GM21528 (cell line): ENCODE results near the gene SCARB2.
A peak's percentile ranks its signal among the peaks of the same experiment; 100 is the strongest.

Source experiments
- ATAC-seq: cut with Tn5 transposase; IDR thresholded peaks from one replicate; pipeline ENCODE4 v1.9.1; 2021; ENCODE audit warnings: mild to moderate bottlenecking, moderate library complexity; ENCODE audit not compliant: unreplicated experiment, low FRiP score

SCARB2 gene

GRCh38 chr4:76232681-76233080, 19.1 kb upstream of the SCARB2 start:
- no peak for ATAC-seq

- ATAC-seq, result no peak
Observed at GRCh38 chr4:76226418-76226817, 12.8 kb upstream of the SCARB2 start.

DNA sequence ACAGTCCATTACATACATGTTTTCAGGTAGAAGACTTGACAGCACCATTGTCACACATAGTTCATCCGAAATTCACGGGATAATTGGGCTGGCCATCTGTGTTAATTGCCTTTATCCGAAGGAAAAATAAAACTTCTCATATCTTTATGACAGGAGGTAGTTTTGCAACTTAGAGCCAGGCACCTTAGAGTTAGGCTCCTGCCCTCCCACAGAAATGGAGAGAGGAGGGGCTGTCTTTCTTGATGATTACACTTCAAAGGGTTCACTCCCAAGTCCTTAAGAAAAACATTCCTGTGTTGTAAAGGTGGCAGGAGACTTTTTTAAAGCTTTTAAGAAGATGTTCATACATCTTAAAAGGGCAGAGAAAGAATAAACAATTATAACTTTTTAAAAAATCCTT, 10.5 kb upstream of the SCARB2 start:
- ATAC-seq, result no peak

DNA sequence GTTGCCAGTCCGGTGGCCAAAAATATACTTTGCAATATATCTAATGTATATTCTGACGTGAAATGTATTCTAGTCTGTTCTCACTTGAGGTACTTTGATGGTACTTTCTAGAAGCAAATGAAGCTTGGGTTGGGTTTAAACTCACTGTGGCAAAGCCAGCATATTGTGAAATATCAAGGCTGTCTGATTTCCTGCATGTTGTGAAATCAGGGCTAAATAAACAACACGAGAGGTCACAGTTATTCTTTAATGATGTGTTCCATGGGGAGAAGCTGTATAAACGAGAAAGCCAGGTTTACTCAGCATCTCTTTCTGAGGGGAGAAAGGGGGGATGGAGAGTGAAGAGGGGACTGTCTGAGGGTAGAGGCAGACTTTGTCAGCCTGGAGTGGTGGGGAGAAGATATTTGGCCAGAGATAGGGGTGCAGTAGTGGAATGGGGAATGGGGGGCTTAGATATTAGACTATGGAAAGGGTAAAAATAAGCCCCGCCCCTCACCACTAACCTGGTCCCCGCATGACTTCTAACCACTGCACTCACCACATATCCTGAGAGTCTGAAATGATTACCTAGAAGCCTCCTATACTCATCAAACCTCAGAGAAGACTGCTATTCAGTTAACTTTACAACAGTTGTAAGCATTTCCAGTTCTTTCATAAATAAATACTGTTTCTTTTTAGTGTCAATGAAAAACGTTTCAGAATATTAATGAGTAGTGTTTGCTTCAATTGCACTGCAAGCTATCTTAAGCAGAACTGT, 5.9 kb upstream of the SCARB2 start:
- ATAC-seq, result no peak

GRCh38 chr4:76216975-76217814, 3.6 kb upstream of the SCARB2 start:
- no peak for ATAC-seq

DNA sequence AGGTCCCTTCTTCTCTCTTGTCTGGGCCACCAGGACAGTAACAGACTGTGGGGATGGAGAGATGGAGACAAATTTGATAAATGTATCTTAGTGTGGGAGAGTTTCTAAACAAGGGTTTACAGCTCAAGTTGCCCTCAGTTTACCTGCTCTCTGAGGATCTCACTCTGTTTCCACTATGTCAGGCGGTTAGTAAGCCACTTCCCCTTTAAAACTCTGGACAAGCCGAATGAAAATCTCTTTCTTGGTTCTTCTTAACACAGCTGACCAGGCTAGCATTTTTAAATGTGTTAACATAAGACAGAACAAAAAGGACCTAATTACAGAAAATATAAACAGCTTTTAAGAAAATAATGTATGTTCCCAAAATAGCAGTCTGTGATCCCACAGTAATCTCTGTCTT, 2.9 kb upstream of the SCARB2 start:
- no peak for ATAC-seq

- ATAC-seq, result no peak
Observed at GRCh38 chr4:76215077-76215476, 1.5 kb upstream of the SCARB2 start.

- ATAC-seq, result peak; percentile 11
Observed at GRCh38 chr4:76214177-76214675, 602 bp upstream of the SCARB2 start.

- ATAC-seq, result no peak
Observed at GRCh38 chr4:76212851-76213414, 691 bp downstream of the SCARB2 start.

DNA sequence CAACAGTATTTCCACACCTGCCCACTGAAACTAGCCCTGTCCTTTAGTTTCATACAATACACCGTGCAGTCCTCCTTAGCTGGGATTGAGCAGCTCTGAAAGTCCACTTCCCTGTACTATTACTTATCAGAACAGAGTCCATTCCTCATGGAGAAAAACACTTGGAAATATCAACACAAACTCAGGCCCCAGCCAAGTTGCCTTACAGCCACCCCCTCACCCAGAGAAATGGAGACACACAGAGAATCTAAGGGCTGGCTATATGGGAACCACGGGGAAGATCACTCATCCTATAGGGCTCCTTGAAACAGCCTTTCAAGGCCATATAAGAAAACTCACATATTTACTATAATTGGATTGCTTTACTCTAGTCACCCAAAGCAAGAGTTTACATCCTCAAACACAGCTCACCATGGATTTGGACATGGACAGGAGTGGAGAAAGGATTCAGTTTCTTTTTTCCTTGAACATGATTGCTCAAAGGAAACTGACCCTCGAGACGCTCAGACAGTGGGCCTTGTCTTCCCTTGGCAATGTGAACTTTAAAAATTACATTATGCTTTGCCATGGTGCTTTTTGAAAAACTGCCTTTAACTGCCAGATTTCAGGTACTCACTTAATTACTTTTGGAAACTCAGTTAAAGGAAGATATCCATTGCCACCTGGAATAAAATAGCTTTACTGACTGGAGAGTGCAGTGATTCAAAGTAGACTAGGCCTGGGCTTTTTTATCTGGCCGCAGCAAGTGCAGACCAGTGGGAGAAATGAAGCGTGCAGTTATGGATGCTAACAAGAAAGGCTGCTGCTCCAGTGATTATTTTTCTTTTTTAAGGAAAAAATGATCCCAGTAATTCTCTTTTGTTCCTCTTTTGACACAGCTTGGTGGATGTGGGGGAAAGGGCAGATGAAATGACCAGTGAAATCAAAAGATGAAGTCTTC, 1.6 kb downstream of the SCARB2 start:
- no peak for ATAC-seq

DNA sequence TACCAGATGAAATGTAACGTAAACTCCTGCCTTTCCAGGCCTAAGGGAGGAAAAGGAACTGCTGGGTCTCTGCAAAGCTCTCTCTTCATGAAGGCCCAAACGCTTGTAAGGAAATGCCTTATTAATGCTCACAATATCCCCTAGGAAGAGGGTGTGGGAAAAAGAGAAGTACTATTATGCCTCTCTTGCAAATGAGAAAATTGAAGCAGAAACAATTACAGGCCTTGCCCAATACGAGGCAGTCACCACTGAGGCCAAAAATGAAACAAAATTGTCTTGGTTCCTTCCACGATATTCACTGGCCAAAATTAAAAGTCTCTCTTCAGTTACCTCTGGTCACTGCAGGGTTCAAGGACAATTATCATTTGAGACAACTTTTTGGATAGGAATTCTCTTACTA, 3.2 kb downstream of the SCARB2 start:
- no peak for ATAC-seq

DNA sequence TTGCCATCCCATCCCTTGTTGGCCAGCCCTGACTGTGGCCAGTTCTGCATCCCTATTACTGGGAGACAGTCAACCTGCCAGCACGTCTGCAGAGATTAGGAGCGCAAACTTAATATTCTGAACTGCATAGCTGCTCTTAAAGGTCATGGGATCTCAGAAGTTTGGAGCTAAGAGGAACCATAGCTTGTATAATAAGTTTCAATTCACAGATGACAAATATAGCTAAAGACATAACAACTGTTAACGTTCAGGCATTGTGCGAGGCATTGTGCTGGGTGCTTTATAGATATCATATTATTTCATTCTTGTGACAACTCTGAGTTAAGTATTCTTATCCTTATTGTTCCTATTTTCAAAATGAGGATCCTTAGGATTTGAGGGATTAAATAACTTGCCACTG, 3.7 kb downstream of the SCARB2 start:
- ATAC-seq, result no peak

DNA sequence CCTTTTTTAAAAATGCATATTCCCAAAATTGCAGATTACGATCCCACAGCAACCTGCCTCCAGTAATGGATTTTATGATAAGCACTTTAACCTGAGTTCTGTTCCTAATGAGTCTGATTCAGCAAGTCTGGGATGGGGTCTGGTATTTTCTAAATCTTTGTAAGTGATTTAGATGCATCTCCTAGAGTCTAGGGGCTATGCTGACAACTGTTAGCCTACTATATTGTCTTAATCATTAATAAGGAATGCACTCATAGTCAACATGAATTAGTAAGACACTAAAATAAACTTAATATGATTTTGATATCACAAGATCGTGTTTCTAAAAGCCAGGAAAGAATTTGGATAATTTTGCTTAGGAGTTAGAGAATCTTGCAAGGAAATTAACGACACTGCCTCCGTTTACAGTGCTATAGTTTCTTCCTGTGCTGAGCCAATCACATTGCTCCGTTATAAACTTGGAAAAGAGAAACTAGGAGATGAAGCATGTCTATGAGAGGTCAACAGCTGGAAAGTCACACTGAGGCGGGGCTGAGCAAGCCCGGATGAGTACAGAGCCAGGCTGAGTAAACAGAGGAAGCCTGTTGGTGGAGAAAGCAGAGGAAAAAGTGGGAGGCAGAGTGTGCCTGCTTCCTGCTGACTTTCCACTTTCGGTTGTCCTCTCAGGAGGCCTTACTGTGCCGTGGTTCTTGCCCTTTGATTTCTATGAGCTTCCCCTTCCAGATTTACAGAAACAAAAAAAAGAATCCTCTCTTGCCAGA, 5.4 kb downstream of the SCARB2 start:
- ATAC-seq, result no peak

DNA sequence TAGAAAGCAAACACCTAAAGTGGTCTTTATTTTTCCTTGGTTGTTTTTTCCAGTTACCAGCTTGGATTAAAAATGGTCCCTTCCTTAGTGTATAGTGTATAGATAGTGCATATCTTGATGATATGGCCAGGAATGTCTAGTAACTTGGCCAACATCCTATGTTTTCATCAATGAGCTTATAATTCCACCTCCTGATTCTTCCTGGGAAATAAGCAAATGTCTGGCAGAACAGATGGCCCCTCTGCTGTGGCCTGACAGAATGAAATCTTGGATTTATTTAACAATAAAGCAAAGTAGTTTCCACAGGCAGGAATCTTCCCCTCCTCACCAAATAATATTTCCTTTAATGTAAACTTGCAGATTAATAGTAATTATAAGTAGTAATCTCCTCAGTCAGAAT, 6.1 kb downstream of the SCARB2 start:
- no peak for ATAC-seq

DNA sequence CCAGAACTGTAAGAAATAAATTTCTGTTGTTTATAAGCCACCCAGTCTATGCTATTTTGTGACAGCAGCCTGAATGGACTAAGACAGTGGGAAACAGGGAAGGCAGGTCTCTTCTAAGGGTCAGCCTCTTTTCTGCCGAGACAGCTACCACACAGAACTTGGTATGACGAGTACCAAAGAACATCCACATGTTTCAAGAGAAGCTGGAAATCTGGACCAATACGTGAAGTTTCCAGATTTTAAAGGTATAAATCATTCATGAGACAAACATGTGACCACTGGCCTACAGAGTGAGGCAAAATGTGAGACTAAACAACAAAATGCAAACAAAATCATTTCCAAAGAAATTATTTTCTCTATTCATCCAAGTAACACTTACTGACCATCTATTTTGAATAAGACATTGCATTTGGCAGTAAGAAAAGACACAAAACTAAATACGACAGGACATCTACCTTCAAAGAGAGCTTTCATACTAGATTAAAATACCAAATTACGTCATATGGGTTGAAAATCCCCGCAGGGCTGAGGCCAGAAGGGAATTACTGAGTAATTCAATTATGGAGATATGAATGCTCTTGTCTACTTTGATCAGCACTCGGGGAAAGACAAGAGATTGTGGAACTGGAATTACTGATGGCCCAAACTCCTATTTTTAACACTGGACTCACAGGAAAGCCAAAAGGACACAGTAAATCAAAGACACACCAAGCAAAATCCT, 7.2 kb downstream of the SCARB2 start:
- no peak for ATAC-seq

DNA sequence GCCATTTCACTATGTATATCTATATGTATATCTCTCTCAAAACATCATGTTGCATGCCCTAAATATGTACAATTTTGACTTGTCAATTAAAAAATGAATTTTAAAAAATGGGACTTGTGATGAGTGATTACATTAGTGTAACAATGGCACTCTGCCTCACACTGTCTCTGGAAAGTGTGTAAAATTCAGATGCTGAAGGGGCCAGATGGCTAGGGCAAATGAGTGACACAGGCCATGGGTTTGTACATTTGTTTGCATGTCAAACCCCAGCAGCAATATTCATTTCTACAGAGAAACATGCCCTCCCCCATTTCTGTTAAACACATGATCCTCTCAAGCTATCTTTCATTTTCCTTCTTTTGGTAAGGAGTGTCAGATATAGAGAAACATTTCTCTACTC, 8.1 kb downstream of the SCARB2 start:
- no peak for ATAC-seq

DNA sequence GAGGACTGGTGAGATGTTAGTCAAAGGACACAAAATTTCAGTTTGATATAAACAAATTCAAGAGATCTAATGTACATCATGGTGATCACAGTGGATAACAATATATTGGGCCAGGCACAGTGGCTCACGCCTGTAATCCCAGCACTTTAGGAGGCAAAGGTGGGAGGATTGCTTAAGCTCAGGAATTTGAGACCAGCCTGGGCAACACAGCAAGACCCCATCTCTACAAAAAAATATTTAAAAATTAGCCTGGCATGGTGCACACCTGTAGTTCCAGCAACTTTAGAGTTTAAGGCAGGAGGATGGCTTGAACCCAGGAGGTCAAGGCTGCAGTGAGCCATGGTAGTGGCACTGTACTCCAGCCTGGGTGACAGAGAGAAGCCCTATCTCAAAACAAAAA, 8.7 kb downstream of the SCARB2 start:
- no peak for ATAC-seq

DNA sequence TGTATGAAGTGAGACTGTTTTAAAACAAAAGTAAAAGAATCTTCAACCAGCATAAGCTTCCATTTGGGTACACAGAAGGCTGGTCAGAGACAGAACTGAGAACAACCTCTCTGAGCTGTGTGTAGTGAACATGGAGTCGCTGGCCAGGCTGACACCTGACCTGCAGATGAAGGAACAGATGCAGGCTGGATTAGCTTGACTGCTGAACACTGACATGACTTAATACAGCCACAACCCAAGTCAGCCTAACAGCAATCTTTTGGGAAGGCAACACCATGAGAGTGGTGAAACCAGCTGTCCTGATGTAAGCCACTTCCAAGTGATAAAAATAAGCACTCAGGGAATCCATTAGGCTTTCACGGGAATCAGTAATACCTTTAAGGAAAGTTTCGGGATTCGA, 10.1 kb downstream of the SCARB2 start:
- ATAC-seq, result no peak

- no peak for ATAC-seq
Observed at GRCh38 chr4:76201276-76201675, 12.3 kb downstream of the SCARB2 start.
